B cell (primary cell): ENCODE measurements around the gene ZMYND15. TPM values are rescaled to one million over a fixed set of nuclear protein-coding genes. Genes with fewer than 3 reads are reported as not detected.
A peak's percentile ranks its signal among the peaks of the same experiment; 100 is the strongest.

Experiments used
- ATAC-seq: fragments of 200-7000 bp; cut with Tn5 transposase; one replicate; pipeline ENCODE4 v1.10.0; 2021; ENCODE audit warnings: low read depth, mild to moderate bottlenecking, moderate number of reproducible peaks, moderate library complexity
- CTCF ChIA-PET: fragments of 350-600 bp; sonication (Branson Sonifier 250); formaldehyde crosslinking; loops from one replicate; lab custom pipeline; 2021; ENCODE audit warnings: antibody characterized with exemption, inconsistent platforms; lab: Charles Lee
- POLR2A ChIA-PET: fragments of 350-600 bp; sonication (Branson Sonifier 250); formaldehyde crosslinking; loops from one replicate; lab custom pipeline; 2021; ENCODE audit warnings: antibody characterized with exemption; lab: Charles Lee
- DNase-seq: peaks from one replicate; pipeline ENCODE4 v3.0.0; 2013
- H2AFZ ChIP-seq: 2 replicates; pipeline ENCODE4 v1.6.1; 2012; ENCODE audit warnings: mild to moderate bottlenecking, low read depth, low read length; ENCODE audit not compliant: insufficient read depth, poor library complexity, severe bottlenecking
- H3K27ac ChIP-seq, 2 donors: 1 replicate in 1 of 2; 2 replicates in 1 of 2; pipeline ENCODE4 v1.5.1; 2012 to 2013; ENCODE audit warnings: low read length in 2 of 2, mild to moderate bottlenecking in 2 of 2, moderate library complexity in 1 of 2
- H3K27me3 ChIP-seq, 4 experiments: fragments of 200-600 bp in 1 of 4; sonication (generic) in 1 of 4; replicated peaks in 1 of 4; 1 replicate in 2 of 4; 2 replicates in 2 of 4; pipeline versions ENCODE4 v1.6.1 to v1.7.0; 2013 to 2016; ENCODE audit warnings: low read length in 3 of 4, mild to moderate bottlenecking in 2 of 4, mixed read lengths in 1 of 4, moderate library complexity in 1 of 4; ENCODE audit not compliant: insufficient read depth in 4 of 4, control insufficient read depth in 3 of 4; ENCODE audit errors: control extremely low read depth in 1 of 4
- H3K36me3 ChIP-seq, 2 experiments: replicated peaks in 1 of 2; 1 replicate in 1 of 2; 2 replicates in 1 of 2; pipeline versions ENCODE4 v1.6.1 to v1.7.1; 2013; ENCODE audit warnings: low read length in 1 of 2; ENCODE audit not compliant: insufficient read depth in 2 of 2, control insufficient read depth in 1 of 2; ENCODE audit errors: control extremely low read depth in 1 of 2, extremely low read depth in 1 of 2
- H3K4me1 ChIP-seq, 2 donors: fragments of 200-600 bp in 1 of 2; sonication (generic) in 1 of 2; 1 replicate in 1 of 2; 2 replicates in 1 of 2; pipeline versions ENCODE4 v1.5.1 to v1.6.1; 2013 to 2017; ENCODE audit warnings: low read length in 2 of 2; ENCODE audit not compliant: control insufficient read depth in 2 of 2, insufficient read depth in 2 of 2
- H3K4me2 ChIP-seq: replicated peaks from 2 replicates; pipeline ENCODE3; 2012; ENCODE audit warnings: mild to moderate bottlenecking, low read depth, low read length; ENCODE audit not compliant: poor library complexity, severe bottlenecking
- H3K4me3 ChIP-seq, 5 experiments: fragments of 200-600 bp in 1 of 5; sonication (generic) in 1 of 5; 1 replicate in 3 of 5; 2 replicates in 2 of 5; pipeline versions ENCODE4 v1.5.1 to v1.7.0; 2011 to 2016; ENCODE audit warnings: low read length in 4 of 5, mild to moderate bottlenecking in 4 of 5, low read depth in 2 of 5, control low read depth in 1 of 5, moderate library complexity in 1 of 5; ENCODE audit not compliant: insufficient read depth in 1 of 5; ENCODE audit errors: control extremely low read depth in 1 of 5, extremely low read depth in 1 of 5
- H3K79me2 ChIP-seq: fragments of 200-600 bp; sonication (generic); one replicate; pipeline ENCODE4 v1.6.0; 2016; ENCODE audit warnings: low read length; ENCODE audit not compliant: control insufficient read depth, insufficient read depth
- H3K9ac ChIP-seq: fragments of 200-600 bp; sonication (generic); 2 replicates; pipeline ENCODE4 v1.6.1; 2017; ENCODE audit warnings: mild to moderate bottlenecking, low read length, moderate library complexity
- H3K9me3 ChIP-seq, 3 donors: one replicate each; pipeline versions ENCODE4 v1.6.1 to v1.7.1; 2013; ENCODE audit warnings: low read length in 2 of 3; ENCODE audit not compliant: control insufficient read depth in 2 of 3, insufficient read depth in 1 of 3; ENCODE audit errors: control extremely low read depth in 1 of 3
- H4K20me1 ChIP-seq: 2 replicates; pipeline ENCODE4 v1.6.0; 2012; ENCODE audit warnings: mild to moderate bottlenecking, low read length; ENCODE audit not compliant: insufficient read depth, control insufficient read depth, poor library complexity, severe bottlenecking
- H3K27ac Mint-ChIP-seq: one replicate; pipeline ENCODE4 v1.8.0; 2021; ENCODE audit warnings: mixed read lengths
- H3K27me3 Mint-ChIP-seq: one replicate; pipeline ENCODE4 v1.8.0; 2021; ENCODE audit warnings: mixed read lengths
- H3K4me1 Mint-ChIP-seq: one replicate; pipeline ENCODE4 v1.8.0; 2021; ENCODE audit warnings: mixed read lengths
- H3K4me3 Mint-ChIP-seq: one replicate; pipeline ENCODE4 v1.8.0; 2021; ENCODE audit warnings: mixed read lengths
- H3K9me3 Mint-ChIP-seq: one replicate; pipeline ENCODE4 v1.8.0; 2022; ENCODE audit warnings: mixed read lengths; ENCODE audit not compliant: insufficient read depth
- EZH2 ChIP-seq: IDR thresholded peaks from 2 replicates; pipeline ENCODE4 v1.6.1; 2012; ENCODE audit warnings: borderline replicate concordance, low read depth, mild to moderate bottlenecking, moderate library complexity, low read length; ENCODE audit not compliant: insufficient read depth, poor library complexity, severe bottlenecking
- WGBS: methylation state at CpG from one replicate; pipeline ENCODE4 v1.1.5; 2013; ENCODE audit warnings: missing lambda C conversion rate; ENCODE audit not compliant: insufficient coverage; 5-methylcytosine and 5-hydroxymethylcytosine counted together
- intact Hi-C: fragments of 100-400 bp; cut with micrococcal nuclease; formaldehyde crosslinking; loops from one replicate; pipeline ENCODE4 v1.10.0; 2022
- polyA plus RNA-seq: library from polyadenylated mRNA; depleted of rRNA; stranded (reverse); fragments of >200 nt; gene quantifications from 2 replicates; pipeline ENCODE4 v1.2.3, GENCODE V29; 2012
- total RNA-seq, 2 donors: library from RNA; stranded (reverse); fragments of 120-200 nt in 1 of 2; gene quantifications; 1 replicate in 1 of 2; 2 replicates in 1 of 2; pipeline versions ENCODE4 v1.2.3 to v1.2.4, GENCODE V29; 2013 to 2022
- TF ChIP-seq, protein P1 (sequence below): fragments of 200-600 bp; IDR thresholded peaks from one replicate; pipeline ENCODE4 v1.8.0; 2022; ENCODE audit warnings: antibody characterized with exemption, mild to moderate bottlenecking

ZMYND15 gene
- total and polyA plus RNA-seq, 2 donors (not counting 1 experiment from before 2014, with no cell fraction given), result 0.72 to 2.5 TPM

DNA sequence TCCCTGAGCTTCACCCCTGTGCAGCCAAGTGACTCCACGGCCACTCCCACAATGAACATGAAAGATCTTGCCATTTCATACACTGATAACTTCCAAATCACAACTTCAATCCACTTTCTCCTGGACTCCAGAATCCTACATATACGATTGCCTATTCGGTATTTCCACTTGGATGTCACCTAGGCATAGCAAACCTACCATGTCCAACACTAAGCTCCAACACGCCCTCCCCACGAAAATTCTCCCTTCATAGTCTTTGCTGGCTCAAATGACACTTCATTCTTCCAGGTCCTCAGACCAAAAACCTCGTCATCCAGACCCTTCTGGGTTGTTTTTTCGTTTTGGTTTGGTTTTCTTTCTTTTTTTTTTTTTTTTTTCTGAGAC, 51.1 kb downstream of the ZMYND15 start:
- Histone ChIP-seq H2AFZ (peak overlapping the region; percentile 86), H3K27ac (peak overlapping the region in 1 of 2 donors; percentile 53)

DNA sequence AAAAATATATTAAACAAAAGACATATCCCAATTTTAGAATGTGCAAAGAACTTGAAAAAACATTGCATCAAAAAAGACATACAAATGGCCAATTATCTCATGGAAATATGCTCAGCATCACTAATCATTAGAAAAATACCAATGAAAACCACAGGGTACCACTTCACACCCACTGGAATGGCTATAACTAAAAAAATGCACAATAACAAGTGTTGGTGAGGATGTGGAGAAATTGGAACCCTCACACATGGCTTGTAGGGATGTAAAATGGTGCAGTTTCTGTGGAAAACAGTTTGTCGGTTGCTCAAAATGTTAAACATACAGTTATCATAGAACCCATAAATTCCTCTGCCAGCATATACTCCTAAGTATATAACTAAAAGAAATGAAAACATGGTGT, 55.5 kb downstream of the ZMYND15 start:
- TF ChIP-seq, protein P1, sequence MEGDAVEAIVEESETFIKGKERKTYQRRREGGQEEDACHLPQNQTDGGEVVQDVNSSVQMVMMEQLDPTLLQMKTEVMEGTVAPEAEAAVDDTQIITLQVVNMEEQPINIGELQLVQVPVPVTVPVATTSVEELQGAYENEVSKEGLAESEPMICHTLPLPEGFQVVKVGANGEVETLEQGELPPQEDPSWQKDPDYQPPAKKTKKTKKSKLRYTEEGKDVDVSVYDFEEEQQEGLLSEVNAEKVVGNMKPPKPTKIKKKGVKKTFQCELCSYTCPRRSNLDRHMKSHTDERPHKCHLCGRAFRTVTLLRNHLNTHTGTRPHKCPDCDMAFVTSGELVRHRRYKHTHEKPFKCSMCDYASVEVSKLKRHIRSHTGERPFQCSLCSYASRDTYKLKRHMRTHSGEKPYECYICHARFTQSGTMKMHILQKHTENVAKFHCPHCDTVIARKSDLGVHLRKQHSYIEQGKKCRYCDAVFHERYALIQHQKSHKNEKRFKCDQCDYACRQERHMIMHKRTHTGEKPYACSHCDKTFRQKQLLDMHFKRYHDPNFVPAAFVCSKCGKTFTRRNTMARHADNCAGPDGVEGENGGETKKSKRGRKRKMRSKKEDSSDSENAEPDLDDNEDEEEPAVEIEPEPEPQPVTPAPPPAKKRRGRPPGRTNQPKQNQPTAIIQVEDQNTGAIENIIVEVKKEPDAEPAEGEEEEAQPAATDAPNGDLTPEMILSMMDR, result no peak
- no peak for TF ChIP-seq EZH2
- H3K4me1 ChIP-seq, result peaks cover 12 to 22% of the 10 kb centered on the region in 2 donors
- H3K36me3 ChIP-seq, result peaks cover 0 to 22% of the 10 kb centered on the region in 2 experiments
- Mint-ChIP-seq H3K9me3 (no peaks in the 10 kb centered on the region), H3K4me3 (no peak overlapping the region), H3K4me1 (peaks cover 19% of the 10 kb centered on the region), H3K27ac (peak overlapping the region; percentile 97), H3K27me3 (no peaks in the 10 kb centered on the region)
- H3K4me2 ChIP-seq, result peak overlapping the region; percentile 90
- no peak overlapping the region for H3K27ac ChIP-seq
- no peaks in the 10 kb centered on the region for H4K20me1 ChIP-seq
- no peaks in the 10 kb centered on the region for H3K9me3 ChIP-seq
- peaks cover 6% of the 10 kb centered on the region for H3K79me2 ChIP-seq
- no peaks in the 10 kb centered on the region for H3K27me3 ChIP-seq
- ATAC-seq (no peak), DNase-seq (no peak)
- H2AFZ ChIP-seq, result peak overlapping the region; percentile 92
- ChIA-PET POLR2A (no interaction called here), CTCF (no interaction called here)
- no peak overlapping the region for H3K9ac ChIP-seq
- WGBS, result no CpG with 5 or more reads among the region's 1 CpG
- peak overlapping the region in 1 of 5 experiments; percentile 94 for H3K4me3 ChIP-seq
- intact Hi-C loops, result loop anchor here (10.0 kb wide), 1 partner anchor 230 kb away; the partner anchor contains the start of gene GGT6

More for the DNA sequence above, 51.1 kb downstream of the ZMYND15 start:
- H3K4me3 ChIP-seq, result peak overlapping the region; percentile 27 to 70 (median 63)
- Mint-ChIP-seq H3K4me1 (peaks cover 26% of the 10 kb centered on the region), H3K9me3 (no peaks in the 10 kb centered on the region), H3K27ac (peak overlapping the region; percentile 93), H3K4me3 (peak overlapping the region; percentile 94), H3K27me3 (peaks cover 22% of the 10 kb centered on the region)
- no peak for TF ChIP-seq EZH2
- TF ChIP-seq, protein P1, result no peak
- peaks cover 0 to 38% (median 24%) of the 10 kb centered on the region in 4 experiments for H3K27me3 ChIP-seq
- intact Hi-C loops, result loop anchor here (1.0 to 10.0 kb wide), 5 partner anchors 16 to 226 kb away; partner anchors contain the start of genes ARRB2, GGT6, MED11 and PLD2
- H3K79me2 ChIP-seq, result no peaks in the 10 kb centered on the region
- H3K4me2 ChIP-seq, result peak overlapping the region; percentile 95
- H3K9ac ChIP-seq, result peak overlapping the region; percentile 70
- DNase-seq (no peak), ATAC-seq (no peak)
- H3K36me3 ChIP-seq, result no peaks in the 10 kb centered on the region
- peaks cover 22 to 30% of the 10 kb centered on the region in 2 donors for H3K4me1 ChIP-seq
- H4K20me1 ChIP-seq, result no peaks in the 10 kb centered on the region
- ChIA-PET CTCF (interaction anchor here (0.6 to 3.2 kb wide), 17 partner anchors 8 to 149 kb away, joined by 3 to 36 read pairs (median 5); partner anchors contain the start of genes ARRB2, MED11, MINK1 and RNF167), POLR2A (interaction anchor here (1.0 to 1.7 kb wide), 8 partner anchors 16 to 177 kb away, joined by 3 to 5 read pairs (median 4); partner anchors contain the start of genes MED11, MINK1, PLD2 and SPAG7)
- 76% methylated on average over 3 of the region's 7 CpGs for WGBS
- peaks cover 0 to 21% (median 0%) of the 10 kb centered on the region in 3 donors for H3K9me3 ChIP-seq
